Cardiac muscle cell (in vitro differentiated cells and primary cell): ENCODE data around the gene EFNA4. TPM values are rescaled to one million over a fixed set of nuclear protein-coding genes. Genes with fewer than 3 reads are reported as not detected.

Source experiments
- DNase-seq, 2 donors: peaks; one replicate each; pipeline versions ENCODE4 v3.0.0 to v3.0.0-alpha.2; 2010 to 2017; ENCODE audit warnings: low read depth in 1 of 2, low spot score in 1 of 2
- H3K27ac ChIP-seq: fragments of 200-600 bp; sonication (generic); 2 replicates; pipeline ENCODE4 v1.5.1; 2016
- H3K27me3 ChIP-seq: fragments of 200-600 bp; sonication (generic); 2 replicates; pipeline ENCODE4 v1.6.0; 2016; ENCODE audit warnings: control low read depth
- H3K36me3 ChIP-seq: fragments of 200-600 bp; sonication (generic); 2 replicates; pipeline ENCODE4 v1.5.1; 2016; ENCODE audit warnings: control low read depth
- H3K4me1 ChIP-seq: fragments of 200-600 bp; sonication (generic); 2 replicates; pipeline ENCODE4 v1.8.1; 2017; ENCODE audit warnings: low read depth, mild to moderate bottlenecking, mixed run types
- H3K4me3 ChIP-seq: fragments of 200-600 bp; sonication (generic); 2 replicates; pipeline ENCODE4 v1.5.1; 2016; ENCODE audit warnings: mild to moderate bottlenecking
- H3K9me3 ChIP-seq: fragments of 200-600 bp; sonication (generic); 2 replicates; pipeline ENCODE4 v1.5.1; 2017; ENCODE audit warnings: low read depth, mild to moderate bottlenecking, control low read depth
- polyA plus RNA-seq: library from polyadenylated mRNA; unstranded; fragments of >200 nt; fragmentation: Nextera tagmentation; extraction: Ambion mirVana; gene quantifications from 2 replicates; pipeline ENCODE4 v1.2.1, GENCODE V29; 2016
- total RNA-seq: library from RNA; depleted of rRNA; stranded (reverse); fragments of >200 nt; gene quantifications from 2 replicates; pipeline ENCODE4 v1.2.3, GENCODE V29; 2016
- TF ChIP-seq, protein P1 (sequence below): IDR thresholded peaks from 2 replicates; pipeline ENCODE4 v1.5.1; 2012; ENCODE audit warnings: low read depth, mild to moderate bottlenecking, low read length

The EFNA4 gene
- total and polyA plus RNA-seq, 2 experiments from 2014 or later = 29.2 to 29.6 TPM

DNA sequence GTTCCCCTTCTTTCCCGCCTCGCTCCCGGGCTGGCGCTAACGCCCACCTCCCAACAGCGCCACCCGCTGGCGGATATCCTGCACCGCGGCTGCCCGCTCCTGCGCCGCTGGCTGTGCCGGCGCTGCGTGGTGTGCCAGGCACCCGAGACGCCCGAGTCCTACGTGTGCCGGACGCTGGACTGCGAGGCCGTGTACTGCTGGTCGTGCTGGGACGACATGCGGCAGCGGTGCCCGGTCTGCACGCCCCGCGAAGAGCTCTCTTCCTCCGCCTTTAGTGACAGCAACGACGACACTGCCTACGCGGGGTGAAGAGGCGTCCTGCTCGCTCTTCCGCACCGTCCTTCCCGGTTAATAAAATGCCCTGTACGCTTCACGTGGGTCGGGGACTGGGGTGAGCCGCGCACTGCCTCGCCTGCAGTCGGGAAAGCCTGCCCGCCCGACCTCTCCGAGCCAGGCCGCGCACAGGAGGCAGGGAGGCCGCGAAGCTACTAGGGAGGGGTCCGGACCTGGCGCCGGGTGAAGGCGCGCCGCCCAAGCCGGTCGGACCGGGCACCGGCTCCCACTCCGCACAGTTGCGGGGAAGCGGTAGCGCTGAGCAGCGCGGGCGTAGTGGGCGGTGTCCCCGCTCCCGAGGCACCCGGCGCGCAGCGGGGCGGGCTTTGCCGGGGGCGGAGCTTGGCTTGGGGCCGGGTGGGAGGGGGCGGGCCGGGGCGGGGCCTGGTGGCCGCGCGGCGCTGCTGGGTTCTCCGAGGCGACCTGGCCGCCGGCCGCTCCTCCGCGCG lies 12.8 kb upstream of the EFNA4 start, which contains the start of gene ADAM15:
Gene ADAM15, plus strand, starts transcription at position 757 of the 782 bp plus-strand sequence. CDS start 71 bp downstream, outside the sequence.
- H3K4me1 ChIP-seq = peaks cover 11% of the 10 kb centered on the region
- DNase-seq = peak; percentile 70 to 90
- peak within 1 kb of the TSS; percentile 83 for H3K27ac ChIP-seq
- H3K27me3 ChIP-seq = peaks cover 23% of the 10 kb centered on the region
- TF ChIP-seq, protein P1, sequence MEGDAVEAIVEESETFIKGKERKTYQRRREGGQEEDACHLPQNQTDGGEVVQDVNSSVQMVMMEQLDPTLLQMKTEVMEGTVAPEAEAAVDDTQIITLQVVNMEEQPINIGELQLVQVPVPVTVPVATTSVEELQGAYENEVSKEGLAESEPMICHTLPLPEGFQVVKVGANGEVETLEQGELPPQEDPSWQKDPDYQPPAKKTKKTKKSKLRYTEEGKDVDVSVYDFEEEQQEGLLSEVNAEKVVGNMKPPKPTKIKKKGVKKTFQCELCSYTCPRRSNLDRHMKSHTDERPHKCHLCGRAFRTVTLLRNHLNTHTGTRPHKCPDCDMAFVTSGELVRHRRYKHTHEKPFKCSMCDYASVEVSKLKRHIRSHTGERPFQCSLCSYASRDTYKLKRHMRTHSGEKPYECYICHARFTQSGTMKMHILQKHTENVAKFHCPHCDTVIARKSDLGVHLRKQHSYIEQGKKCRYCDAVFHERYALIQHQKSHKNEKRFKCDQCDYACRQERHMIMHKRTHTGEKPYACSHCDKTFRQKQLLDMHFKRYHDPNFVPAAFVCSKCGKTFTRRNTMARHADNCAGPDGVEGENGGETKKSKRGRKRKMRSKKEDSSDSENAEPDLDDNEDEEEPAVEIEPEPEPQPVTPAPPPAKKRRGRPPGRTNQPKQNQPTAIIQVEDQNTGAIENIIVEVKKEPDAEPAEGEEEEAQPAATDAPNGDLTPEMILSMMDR = peak; percentile 91
- H3K36me3 ChIP-seq = no peaks in the 10 kb centered on the region
- H3K9me3 ChIP-seq = no peaks in the 10 kb centered on the region
- peak within 1 kb of the TSS; percentile 66 for H3K4me3 ChIP-seq

DNA sequence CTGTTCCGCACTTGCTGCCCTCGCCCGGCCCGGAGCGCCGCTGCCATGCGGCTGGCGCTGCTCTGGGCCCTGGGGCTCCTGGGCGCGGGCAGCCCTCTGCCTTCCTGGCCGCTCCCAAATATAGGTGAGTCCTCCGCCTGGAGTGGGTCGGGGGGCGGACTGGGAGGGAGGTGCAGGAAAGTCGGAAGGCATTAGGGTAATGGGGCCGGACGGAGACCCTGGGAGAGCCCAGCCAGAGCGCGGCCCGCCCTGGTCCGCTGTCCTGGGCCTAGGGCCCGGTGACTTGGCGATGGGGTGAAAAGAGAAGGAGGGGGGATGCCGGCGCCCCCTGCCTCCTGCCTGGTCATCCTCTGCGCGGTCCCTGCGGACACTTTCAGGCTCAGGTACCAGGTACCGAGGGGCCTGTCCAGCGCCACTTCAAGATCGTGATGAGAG lies 12.2 kb upstream of the EFNA4 start:
- H3K36me3 ChIP-seq = no peaks in the 10 kb centered on the region
- peaks cover 11% of the 10 kb centered on the region for H3K4me1 ChIP-seq
- H3K9me3 ChIP-seq = no peaks in the 10 kb centered on the region
- DNase-seq = no peak
- H3K27ac ChIP-seq = no peak overlapping the region
- peak overlapping the region; percentile 66 for H3K4me3 ChIP-seq
- TF ChIP-seq, protein P1 = no peak
- peaks cover 23% of the 10 kb centered on the region for H3K27me3 ChIP-seq

DNA sequence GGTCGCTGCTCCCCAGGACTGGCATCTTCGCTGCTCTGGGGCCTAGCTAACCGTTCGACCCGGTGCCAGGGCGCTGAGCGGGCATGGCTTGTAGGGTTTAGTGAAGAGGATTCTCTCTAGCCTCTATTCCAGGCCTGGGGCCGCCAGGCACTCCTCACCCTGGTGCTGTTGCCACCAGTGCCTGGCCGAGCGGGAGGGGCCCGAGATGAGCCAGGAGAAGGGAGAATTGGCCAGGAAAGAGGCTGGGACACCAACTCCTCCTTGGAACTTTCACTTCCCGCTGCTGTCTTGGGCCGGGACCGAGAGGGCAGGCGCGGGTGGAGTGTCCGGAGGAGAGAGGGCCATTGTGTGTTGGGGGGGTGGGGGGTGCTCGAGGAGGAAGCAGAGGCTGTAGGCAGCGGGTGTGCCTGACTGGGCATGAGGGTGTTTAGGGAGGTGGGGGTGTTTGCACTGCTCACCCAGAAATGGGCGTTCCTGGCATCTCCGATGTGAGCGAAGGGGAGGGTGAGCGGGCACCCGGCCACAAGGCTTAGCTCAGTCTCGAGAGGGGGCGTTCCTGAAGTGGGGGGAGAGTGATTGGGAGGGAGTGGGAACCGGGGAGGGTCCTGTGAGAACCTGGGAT lies 11.7 kb upstream of the EFNA4 start:
- H3K4me3 ChIP-seq = peak overlapping the region; percentile 66
- peaks cover 11% of the 10 kb centered on the region for H3K4me1 ChIP-seq
- no peaks in the 10 kb centered on the region for H3K9me3 ChIP-seq
- no peak for DNase-seq
- no peaks in the 10 kb centered on the region for H3K36me3 ChIP-seq
- TF ChIP-seq, protein P1 = no peak
- peaks cover 23% of the 10 kb centered on the region for H3K27me3 ChIP-seq
- H3K27ac ChIP-seq = no peak overlapping the region

DNA sequence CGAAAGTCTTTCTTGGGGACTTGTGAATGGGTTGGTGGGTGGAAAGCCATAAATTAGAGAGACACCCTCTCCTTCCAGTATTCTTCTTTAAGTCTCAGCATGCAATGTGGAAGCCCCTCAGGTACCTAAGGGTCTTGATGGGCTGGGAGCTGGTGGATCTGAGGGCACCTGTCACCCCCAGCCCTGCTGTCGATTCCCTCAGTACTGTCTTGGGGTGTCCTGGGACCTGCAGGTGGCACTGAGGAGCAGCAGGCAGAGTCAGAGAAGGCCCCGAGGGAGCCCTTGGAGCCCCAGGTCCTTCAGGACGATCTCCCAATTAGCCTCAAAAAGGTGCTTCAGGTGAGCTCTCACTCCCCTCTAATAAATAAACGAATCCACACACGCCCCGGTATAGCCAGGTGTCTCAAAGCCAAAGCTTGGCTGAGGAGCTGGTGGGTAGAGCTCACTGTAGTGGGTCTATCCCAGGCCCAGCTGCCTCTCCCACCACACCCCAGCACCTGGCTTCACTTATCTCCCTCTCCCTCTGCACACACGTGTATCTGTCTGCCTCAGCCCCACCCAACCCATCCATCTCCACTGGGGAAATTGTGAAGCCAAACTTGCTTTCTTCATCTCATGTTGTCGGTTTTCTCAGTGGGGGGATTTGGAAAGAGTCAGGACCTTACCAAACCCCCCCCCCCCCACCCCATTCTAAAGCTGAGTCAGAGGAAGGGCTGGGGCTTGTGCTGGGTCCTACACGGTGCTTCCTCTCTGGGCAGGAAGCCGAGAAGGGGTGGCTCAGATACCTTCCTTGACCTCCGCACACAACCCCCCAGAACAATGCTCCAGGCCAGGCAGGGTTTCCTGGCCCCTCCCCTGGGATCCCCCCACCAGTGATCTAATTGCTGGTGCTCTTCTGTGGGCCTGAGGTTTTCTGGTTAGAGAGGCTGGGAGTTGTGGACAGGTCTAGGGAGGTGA lies 10.8 kb upstream of the EFNA4 start:
- H3K27ac ChIP-seq = no peak overlapping the region
- no peaks in the 10 kb centered on the region for H3K9me3 ChIP-seq
- DNase-seq = no peak
- TF ChIP-seq, protein P1 = peak; percentile 24
- no peak overlapping the region for H3K4me3 ChIP-seq
- H3K36me3 ChIP-seq = no peaks in the 10 kb centered on the region
- peaks cover 11% of the 10 kb centered on the region for H3K4me1 ChIP-seq
- peaks cover 23% of the 10 kb centered on the region for H3K27me3 ChIP-seq

DNA sequence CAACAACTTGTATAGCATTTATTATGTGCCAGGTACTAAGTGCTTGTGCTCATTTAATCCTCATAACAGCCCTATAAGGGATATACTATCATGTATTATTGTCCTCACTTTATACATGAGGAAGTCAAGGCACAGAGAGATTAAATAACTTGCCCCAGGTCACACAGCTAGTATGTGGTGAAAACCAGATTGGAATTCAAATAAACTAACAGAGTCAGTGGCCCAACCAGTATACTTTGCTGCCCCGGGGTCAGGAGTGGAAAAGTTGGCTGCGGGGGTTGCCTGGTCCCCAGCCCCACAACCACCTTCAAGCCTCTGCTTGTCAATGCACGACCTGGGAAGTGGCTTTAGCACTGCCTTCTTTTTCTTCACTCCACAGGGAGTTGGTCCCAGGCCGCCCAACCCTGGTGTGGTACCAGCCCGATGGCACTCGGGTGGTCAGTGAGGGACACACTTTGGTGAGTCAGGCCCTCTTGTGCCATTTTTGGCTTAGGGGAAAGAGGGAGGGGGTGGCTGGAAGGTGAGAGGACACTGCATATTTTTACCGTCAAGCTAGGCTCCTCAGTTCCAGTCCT lies 9.9 kb upstream of the EFNA4 start:
- Histone ChIP-seq H3K27me3 (peaks cover 23% of the 10 kb centered on the region), H3K9me3 (no peaks in the 10 kb centered on the region), H3K4me1 (peaks cover 11% of the 10 kb centered on the region), H3K36me3 (no peaks in the 10 kb centered on the region), H3K4me3 (no peak overlapping the region), H3K27ac (no peak overlapping the region)
- TF ChIP-seq, protein P1 = no peak
- DNase-seq = no peak
